Sciatic nerve (tissue), 2 donors: Measurements from ENCODE around the gene PTP4A1. TPM values are rescaled to one million over a fixed set of nuclear protein-coding genes. Genes with fewer than 3 reads are reported as not detected.
"Not testable (repeated sequence)": the region's sequence is repeated elsewhere in the genome, so short reads cannot be mapped to it uniquely, and the experiment has no call there.

Source experiments
- ATAC-seq: fragments of 200-7000 bp; cut with Tn5 transposase; one replicate; pipeline ENCODE4 v1.9.1; 2020; ENCODE audit warnings: mild to moderate bottlenecking, moderate library complexity
- DNase-seq: peaks from one replicate; pipeline ENCODE4 v3.0.0-alpha.2; 2020; ENCODE audit warnings: low spot score
- intact Hi-C: fragments of 100-400 bp; cut with DNase I; formaldehyde crosslinking; loops from one replicate; pipeline ENCODE4 v1.14.2; 2022
- total RNA-seq: library from RNA; stranded (reverse); fragmentation: NEBNext Ultra II Directional; extraction: Animal tissue kit (Norgen Biotek cat#: 25700); gene quantifications from one replicate; pipeline ENCODE4 v1.2.1, GENCODE V29; 2021
- donor health status: DM: no; HTN: no; CAD: no.
- donor health status: DM: no; HTN: no; CAD: no.

The PTP4A1 gene
- total RNA-seq, 1 donor from 2014 or later: 39.1 TPM

- no peak for DNase-seq
- intact Hi-C loops: no loop called here
These were observed 4.9 kb downstream of the PTP4A1 start for GRCh38 chr6:63576985-63577712.

GRCh38 chr6:63578757-63579156, 6.5 kb downstream of the PTP4A1 start:
- DNase-seq (no peak), ATAC-seq (no peak)
- intact Hi-C loops: no loop called here

More at GRCh38 chr6:63576985-63577712, 4.9 kb downstream of the PTP4A1 start:
- no peak for ATAC-seq

- DNase-seq (no peak), ATAC-seq (no peak)
- intact Hi-C loops: no loop called here
These were observed 7.8 kb downstream of the PTP4A1 start for GRCh38 chr6:63579937-63580703.

GRCh38 chr6:63580704-63580961, 8.4 kb downstream of the PTP4A1 start:
- ATAC-seq: no peak
- intact Hi-C loops: no loop called here
- no peak for DNase-seq

GRCh38 chr6:63581355-63582013, 9.2 kb downstream of the PTP4A1 start:
- intact Hi-C loops: no loop called here
- ATAC-seq (no peak), DNase-seq (no peak)

GRCh38 chr6:63582579-63583231, 10.4 kb downstream of the PTP4A1 start:
- no peak for ATAC-seq
- intact Hi-C loops: no loop called here
- no peak for DNase-seq

- intact Hi-C loops: no loop called here
- ATAC-seq (no peak), DNase-seq (no peak)
These were observed 11.8 kb downstream of the PTP4A1 start for GRCh38 chr6:63584125-63584514.

- no peak for ATAC-seq
- intact Hi-C loops: no loop called here
- DNase-seq: no peak
These were observed 12.3 kb downstream of the PTP4A1 start for GRCh38 chr6:63584566-63584965.

- intact Hi-C loops, ATAC-seq, DNase-seq: not testable (repeated sequence)
These were observed 13.4 kb downstream of the PTP4A1 start for GRCh38 chr6:63585652-63586051.

- intact Hi-C loops: no loop called here
- ATAC-seq (no peak), DNase-seq (no peak)
These were observed 17.7 kb downstream of the PTP4A1 start for GRCh38 chr6:63589952-63590411.

- no peak for ATAC-seq
These were observed 20.6 kb downstream of the PTP4A1 start for GRCh38 chr6:63592886-63593285.

GRCh38 chr6:63597141-63598048, 25.1 kb downstream of the PTP4A1 start:
- DNase-seq (no peak), ATAC-seq (peak; percentile 11)
- intact Hi-C loops: no loop called here

More at GRCh38 chr6:63592886-63593285, 20.6 kb downstream of the PTP4A1 start:
- intact Hi-C loops: no loop called here
- no peak for DNase-seq

GRCh38 chr6:63598049-63599036, 26.1 kb downstream of the PTP4A1 start:
- DNase-seq (peak; percentile 72), ATAC-seq (peak; percentile 95)
- intact Hi-C loops: no loop called here

GRCh38 chr6:63599243-63599642, 27.0 kb downstream of the PTP4A1 start:
- intact Hi-C loops: no loop called here
- DNase-seq (no peak), ATAC-seq (no peak)

- intact Hi-C loops: no loop called here
- ATAC-seq (no peak), DNase-seq (no peak)
These were observed 27.9 kb downstream of the PTP4A1 start for GRCh38 chr6:63600136-63600535.

GRCh38 chr6:63609231-63609630, 37.0 kb downstream of the PTP4A1 start:
- ATAC-seq (no peak), DNase-seq (no peak)
- intact Hi-C loops: no loop called here

GRCh38 chr6:63610944-63611343, 38.7 kb downstream of the PTP4A1 start:
- DNase-seq (no peak), ATAC-seq (no peak)
- intact Hi-C loops: no loop called here
